AG09309 (cell line): ENCODE results near the gene DHRS2.

Experiments
- DNase-seq: peaks from one replicate; pipeline ENCODE4 v3.0.0-alpha.2; 2010; ENCODE audit warnings: low read depth
- H3K4me3 ChIP-seq: 2 replicates; pipeline ENCODE4 v1.5.1; 2011; ENCODE audit warnings: mild to moderate bottlenecking, low read depth, low read length, moderate library complexity; ENCODE audit not compliant: control insufficient read depth
- CTCF ChIP-seq: IDR thresholded peaks from 2 replicates; pipeline ENCODE4 v1.5.1; 2011; ENCODE audit warnings: mild to moderate bottlenecking, low read depth, low read length, inconsistent platforms; ENCODE audit not compliant: insufficient read depth, control insufficient read depth; ENCODE audit errors: missing control alignments

DHRS2 gene

GRCh38 chr14:23620177-23620702 lies 15.9 kb upstream of the DHRS2 start:
- no peak for TF ChIP-seq CTCF
- no peak for DNase-seq
- no peak overlapping the region for H3K4me3 ChIP-seq

GRCh38 chr14:23621204-23621931 lies 14.8 kb upstream of the DHRS2 start:
- no peak for DNase-seq
- no peak overlapping the region for H3K4me3 ChIP-seq
- TF ChIP-seq CTCF, result no peak

GRCh38 chr14:23621932-23622730 lies 14.0 kb upstream of the DHRS2 start:
- no peak for DNase-seq
- H3K4me3 ChIP-seq, result no peak overlapping the region
- TF ChIP-seq CTCF, result no peak

- H3K4me3 ChIP-seq, result no peak overlapping the region
- no peak for TF ChIP-seq CTCF
- DNase-seq, result no peak
These were observed 13.2 kb upstream of the DHRS2 start for GRCh38 chr14:23622990-23623389.

GRCh38 chr14:23623962-23624361 lies 12.2 kb upstream of the DHRS2 start:
- no peak for TF ChIP-seq CTCF
- H3K4me3 ChIP-seq, result no peak overlapping the region
- no peak for DNase-seq

- no peak overlapping the region for H3K4me3 ChIP-seq
- DNase-seq, result no peak
- no peak for TF ChIP-seq CTCF
These were observed 11.2 kb upstream of the DHRS2 start for GRCh38 chr14:23624830-23625404.
